ENCODE measurements around the gene CADM2. TPM values are rescaled to one million over a fixed set of nuclear protein-coding genes. Genes with fewer than 3 reads are reported as not detected.

The CADM2 gene
- total RNA-seq, 1 donor from 2014 or later: 0.55 TPM

DNA sequence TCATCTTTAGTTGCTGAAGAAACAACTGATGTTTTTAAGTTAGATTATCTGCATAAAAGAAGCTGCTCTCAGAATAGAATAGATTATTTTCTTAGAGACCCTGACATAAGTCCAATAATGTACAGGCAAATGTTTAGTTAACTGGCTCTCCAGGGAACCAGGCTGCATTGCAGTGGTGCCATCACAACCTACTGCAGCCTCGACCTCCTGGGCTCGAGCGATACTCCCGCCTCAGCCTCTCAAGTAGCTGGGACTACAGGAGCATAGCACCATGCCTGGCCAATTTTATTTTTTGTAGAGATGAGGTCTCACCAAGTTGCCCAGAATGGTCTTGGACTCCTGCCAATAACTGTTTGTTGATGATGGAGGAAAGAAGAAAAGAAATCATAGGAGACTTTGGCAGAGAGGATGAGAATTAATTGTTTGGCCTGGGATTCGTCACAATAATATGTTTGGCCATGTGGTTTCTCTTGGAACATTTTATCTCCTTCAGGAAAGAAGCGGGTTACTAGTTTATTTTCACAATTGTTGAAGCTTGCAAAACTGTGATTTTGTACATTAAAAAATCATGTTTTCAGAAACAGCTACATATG lies 429.2 kb downstream of the CADM2 start:
- ATAC-seq: no peak
- no peaks in the 10 kb centered on the region for H3K4me1 ChIP-seq
- no peak overlapping the region for H3K4me3 ChIP-seq
- no peak overlapping the region for H3K27ac ChIP-seq
- DNase-seq: no peak
- TF ChIP-seq, protein P1, sequence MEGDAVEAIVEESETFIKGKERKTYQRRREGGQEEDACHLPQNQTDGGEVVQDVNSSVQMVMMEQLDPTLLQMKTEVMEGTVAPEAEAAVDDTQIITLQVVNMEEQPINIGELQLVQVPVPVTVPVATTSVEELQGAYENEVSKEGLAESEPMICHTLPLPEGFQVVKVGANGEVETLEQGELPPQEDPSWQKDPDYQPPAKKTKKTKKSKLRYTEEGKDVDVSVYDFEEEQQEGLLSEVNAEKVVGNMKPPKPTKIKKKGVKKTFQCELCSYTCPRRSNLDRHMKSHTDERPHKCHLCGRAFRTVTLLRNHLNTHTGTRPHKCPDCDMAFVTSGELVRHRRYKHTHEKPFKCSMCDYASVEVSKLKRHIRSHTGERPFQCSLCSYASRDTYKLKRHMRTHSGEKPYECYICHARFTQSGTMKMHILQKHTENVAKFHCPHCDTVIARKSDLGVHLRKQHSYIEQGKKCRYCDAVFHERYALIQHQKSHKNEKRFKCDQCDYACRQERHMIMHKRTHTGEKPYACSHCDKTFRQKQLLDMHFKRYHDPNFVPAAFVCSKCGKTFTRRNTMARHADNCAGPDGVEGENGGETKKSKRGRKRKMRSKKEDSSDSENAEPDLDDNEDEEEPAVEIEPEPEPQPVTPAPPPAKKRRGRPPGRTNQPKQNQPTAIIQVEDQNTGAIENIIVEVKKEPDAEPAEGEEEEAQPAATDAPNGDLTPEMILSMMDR (IDR thresholded peaks at IDR 0.05): no peak
- H3K36me3 ChIP-seq: no peaks in the 10 kb centered on the region
- intact Hi-C loops (cut with DNase I): no loop called here
- H3K27me3 ChIP-seq: no peaks in the 10 kb centered on the region
- no peaks in the 10 kb centered on the region for H3K9me3 ChIP-seq

DNA sequence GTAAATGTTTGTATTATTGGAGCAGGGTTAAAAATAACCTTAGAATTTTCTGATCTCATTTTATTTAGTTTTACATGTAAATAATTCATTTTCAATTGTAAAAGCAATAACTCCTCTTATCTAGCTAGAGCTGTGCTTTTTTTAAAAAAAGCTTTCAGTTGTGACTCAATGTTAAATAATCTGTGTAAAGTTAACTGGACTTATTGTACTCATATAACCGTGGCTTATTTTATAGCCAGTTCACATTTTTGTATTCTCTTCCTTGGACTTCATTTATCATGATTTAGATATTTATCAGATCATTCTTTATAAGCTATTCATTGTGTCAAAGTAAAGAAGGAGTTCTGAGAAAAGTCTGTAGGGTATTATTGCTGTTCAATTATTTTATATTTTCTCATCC lies 435.6 kb downstream of the CADM2 start:
- Histone ChIP-seq H3K4me3 (no peak overlapping the region), H3K9me3 (no peaks in the 10 kb centered on the region), H3K27me3 (no peaks in the 10 kb centered on the region), H3K36me3 (no peaks in the 10 kb centered on the region), H3K27ac (no peak overlapping the region), H3K4me1 (no peaks in the 10 kb centered on the region)
- TF ChIP-seq, protein P1 (IDR thresholded peaks at IDR 0.05): no peak
- ATAC-seq (no peak), DNase-seq (no peak)
- intact Hi-C loops (cut with DNase I): no loop called here

DNA sequence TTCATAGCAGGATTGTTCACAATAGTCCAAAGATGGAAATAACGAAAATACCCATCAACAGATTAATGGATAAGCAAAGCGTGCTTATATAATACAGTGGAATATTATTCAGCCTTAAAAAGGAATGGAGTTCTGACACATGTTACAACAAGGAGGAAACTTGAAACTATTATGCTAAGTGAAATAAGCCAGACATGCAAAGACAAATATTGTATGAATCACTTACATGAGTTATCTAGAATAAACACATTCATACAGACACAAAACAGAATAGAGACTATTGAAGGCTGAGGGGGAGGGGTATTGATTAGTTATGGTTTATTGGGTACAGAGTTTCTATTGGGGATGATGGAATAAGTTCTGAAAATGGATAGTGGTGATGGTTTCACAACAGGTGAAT lies 438.6 kb downstream of the CADM2 start:
- H3K36me3 ChIP-seq: no peaks in the 10 kb centered on the region
- DNase-seq (no peak), ATAC-seq (no peak)
- TF ChIP-seq, protein P1 (IDR thresholded peaks at IDR 0.05): no peak
- H3K27me3 ChIP-seq: no peaks in the 10 kb centered on the region
- H3K9me3 ChIP-seq: no peaks in the 10 kb centered on the region
- no peak overlapping the region for H3K27ac ChIP-seq
- H3K4me1 ChIP-seq: no peaks in the 10 kb centered on the region
- intact Hi-C loops (cut with DNase I): no loop called here
- H3K4me3 ChIP-seq: no peak overlapping the region

DNA sequence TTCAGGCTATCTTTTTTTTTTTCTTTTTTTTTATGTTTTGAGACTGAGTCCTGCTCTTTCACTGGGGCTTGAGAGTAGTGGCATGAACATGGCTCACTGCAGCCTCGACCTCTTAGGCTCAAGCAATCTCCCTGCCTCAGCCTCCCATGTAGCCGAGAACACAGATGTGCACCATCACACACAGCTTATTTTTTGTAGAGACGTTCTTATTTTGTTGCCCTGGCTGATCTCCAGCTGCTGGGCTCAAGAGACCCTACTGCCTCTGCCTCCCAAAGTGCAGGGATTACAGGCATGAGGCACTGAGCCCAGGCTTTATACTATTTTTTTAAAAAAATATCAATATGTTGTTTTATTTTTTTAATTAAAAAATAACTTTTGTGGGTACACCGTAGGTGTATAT lies 467.3 kb downstream of the CADM2 start:
- TF ChIP-seq, protein P1 (IDR thresholded peaks at IDR 0.05): no peak
- no peak for DNase-seq
- Histone ChIP-seq H3K27ac (no peak overlapping the region), H3K9me3 (no peaks in the 10 kb centered on the region), H3K4me1 (no peaks in the 10 kb centered on the region), H3K27me3 (no peaks in the 10 kb centered on the region), H3K36me3 (no peaks in the 10 kb centered on the region), H3K4me3 (no peak overlapping the region)
- intact Hi-C loops (cut with DNase I): no loop called here
- no peak for ATAC-seq

DNA sequence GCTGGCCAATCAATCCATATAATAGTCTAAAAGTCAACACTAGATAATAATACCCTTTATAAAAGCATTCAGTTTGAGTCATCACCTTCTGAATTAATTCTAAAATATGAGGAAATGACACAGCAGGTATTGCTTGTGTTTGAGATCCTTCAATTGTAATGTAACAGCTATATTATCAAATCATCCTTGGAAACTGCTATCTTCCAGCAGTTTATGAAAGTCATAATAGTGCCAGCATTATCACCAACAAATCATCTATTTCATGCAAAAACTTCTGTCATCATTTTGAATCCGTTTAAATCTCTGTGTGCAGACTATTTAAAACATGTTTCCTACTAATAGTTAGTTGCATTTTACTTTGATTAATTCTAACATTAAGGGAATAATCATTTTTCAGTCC lies 468.7 kb downstream of the CADM2 start:
- H3K27me3 ChIP-seq: no peaks in the 10 kb centered on the region
- H3K27ac ChIP-seq: no peak overlapping the region
- H3K9me3 ChIP-seq: no peaks in the 10 kb centered on the region
- no peak overlapping the region for H3K4me3 ChIP-seq
- DNase-seq: no peak
- no peaks in the 10 kb centered on the region for H3K4me1 ChIP-seq
- no peak for ATAC-seq
- TF ChIP-seq, protein P1 (IDR thresholded peaks at IDR 0.05): no peak
- intact Hi-C loops (cut with DNase I): no loop called here
- no peaks in the 10 kb centered on the region for H3K36me3 ChIP-seq

DNA sequence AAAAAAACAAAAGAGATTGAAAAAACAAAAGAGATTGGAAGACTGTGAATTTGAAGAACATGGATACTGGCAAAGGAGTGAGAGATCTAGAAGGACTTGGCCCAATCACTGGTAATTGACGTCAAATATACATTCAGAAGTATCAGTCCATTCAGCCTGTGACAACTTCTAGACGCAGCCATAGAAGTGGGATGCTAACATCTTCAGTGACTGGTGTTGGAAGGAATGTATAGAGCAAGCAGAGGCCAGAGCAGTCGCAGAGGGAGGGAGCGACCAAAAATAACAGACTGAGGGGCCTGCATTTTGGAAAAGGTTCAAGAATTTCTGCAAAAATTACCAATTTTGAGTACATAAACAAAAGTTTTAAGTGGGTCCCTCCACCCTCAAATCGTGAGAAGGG lies 473.3 kb downstream of the CADM2 start:
- H3K36me3 ChIP-seq: no peaks in the 10 kb centered on the region
- TF ChIP-seq, protein P1 (IDR thresholded peaks at IDR 0.05): no peak
- intact Hi-C loops (cut with DNase I): no loop called here
- no peaks in the 10 kb centered on the region for H3K27me3 ChIP-seq
- DNase-seq: no peak
- no peaks in the 10 kb centered on the region for H3K9me3 ChIP-seq
- H3K4me3 ChIP-seq: no peak overlapping the region
- no peaks in the 10 kb centered on the region for H3K4me1 ChIP-seq
- ATAC-seq: no peak
- no peak overlapping the region for H3K27ac ChIP-seq

All from upper lobe of right lung (tissue), 1 donor.